AG09309 (cell line): ENCODE data around the gene RSRC1.
"Not testable (repeated sequence)": the region's sequence is repeated elsewhere in the genome, so short reads cannot be mapped to it uniquely, and the experiment has no call there.

ENCODE experiments used
- DNase-seq: peaks from one replicate; pipeline ENCODE4 v3.0.0-alpha.2; 2010; ENCODE audit warnings: low read depth
- H3K4me3 ChIP-seq: 2 replicates; pipeline ENCODE4 v1.5.1; 2011; ENCODE audit warnings: mild to moderate bottlenecking, low read depth, low read length, moderate library complexity; ENCODE audit not compliant: control insufficient read depth
- TF ChIP-seq, protein P1 (sequence below): IDR thresholded peaks from 2 replicates; pipeline ENCODE4 v1.5.1; 2011; ENCODE audit warnings: mild to moderate bottlenecking, low read depth, low read length, inconsistent platforms; ENCODE audit not compliant: insufficient read depth, control insufficient read depth; ENCODE audit errors: missing control alignments

Gene RSRC1

DNA sequence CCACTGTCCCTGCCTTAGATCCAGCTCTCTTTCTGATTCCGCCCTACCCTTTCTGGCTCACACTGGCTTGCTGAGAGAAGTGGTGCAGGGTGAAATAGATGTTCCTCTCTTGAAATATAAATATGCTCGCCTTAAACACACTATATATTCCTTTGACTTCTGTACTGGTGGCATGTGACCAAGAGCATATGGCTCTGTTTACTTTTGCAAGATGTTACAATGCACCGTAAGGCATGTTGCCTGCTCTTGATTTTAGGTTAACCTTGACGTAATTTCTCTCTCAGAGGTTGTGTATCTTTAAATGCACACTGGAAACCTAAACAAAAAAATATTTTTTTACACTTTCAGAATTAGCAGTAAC, 749 bp downstream of the RSRC1 start:
- TF ChIP-seq, protein P1, sequence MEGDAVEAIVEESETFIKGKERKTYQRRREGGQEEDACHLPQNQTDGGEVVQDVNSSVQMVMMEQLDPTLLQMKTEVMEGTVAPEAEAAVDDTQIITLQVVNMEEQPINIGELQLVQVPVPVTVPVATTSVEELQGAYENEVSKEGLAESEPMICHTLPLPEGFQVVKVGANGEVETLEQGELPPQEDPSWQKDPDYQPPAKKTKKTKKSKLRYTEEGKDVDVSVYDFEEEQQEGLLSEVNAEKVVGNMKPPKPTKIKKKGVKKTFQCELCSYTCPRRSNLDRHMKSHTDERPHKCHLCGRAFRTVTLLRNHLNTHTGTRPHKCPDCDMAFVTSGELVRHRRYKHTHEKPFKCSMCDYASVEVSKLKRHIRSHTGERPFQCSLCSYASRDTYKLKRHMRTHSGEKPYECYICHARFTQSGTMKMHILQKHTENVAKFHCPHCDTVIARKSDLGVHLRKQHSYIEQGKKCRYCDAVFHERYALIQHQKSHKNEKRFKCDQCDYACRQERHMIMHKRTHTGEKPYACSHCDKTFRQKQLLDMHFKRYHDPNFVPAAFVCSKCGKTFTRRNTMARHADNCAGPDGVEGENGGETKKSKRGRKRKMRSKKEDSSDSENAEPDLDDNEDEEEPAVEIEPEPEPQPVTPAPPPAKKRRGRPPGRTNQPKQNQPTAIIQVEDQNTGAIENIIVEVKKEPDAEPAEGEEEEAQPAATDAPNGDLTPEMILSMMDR, result no peak
- DNase-seq, result no peak
- H3K4me3 ChIP-seq, result peak overlapping the region; percentile 90

DNA sequence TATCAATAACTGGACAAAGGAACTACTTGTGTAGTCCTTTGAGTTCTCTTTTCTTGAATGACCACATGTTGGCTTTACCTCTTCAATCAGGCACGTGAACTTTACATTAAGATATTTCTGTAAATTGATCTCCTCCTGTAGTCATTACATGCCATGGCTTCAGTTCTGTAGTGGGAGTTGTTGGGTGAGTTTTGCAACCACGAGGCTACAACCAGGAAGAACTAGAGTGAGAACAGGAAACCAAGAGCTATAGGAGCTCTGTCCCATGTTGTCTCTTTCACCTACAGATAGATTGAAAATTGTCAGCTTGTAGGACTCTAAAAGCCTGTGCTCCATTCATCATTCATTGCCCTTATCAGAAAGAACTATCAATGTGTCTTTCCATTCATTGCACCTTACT, 2.0 kb downstream of the RSRC1 start:
- no peak for DNase-seq
- no peak overlapping the region for H3K4me3 ChIP-seq
- TF ChIP-seq, protein P1, result no peak

DNA sequence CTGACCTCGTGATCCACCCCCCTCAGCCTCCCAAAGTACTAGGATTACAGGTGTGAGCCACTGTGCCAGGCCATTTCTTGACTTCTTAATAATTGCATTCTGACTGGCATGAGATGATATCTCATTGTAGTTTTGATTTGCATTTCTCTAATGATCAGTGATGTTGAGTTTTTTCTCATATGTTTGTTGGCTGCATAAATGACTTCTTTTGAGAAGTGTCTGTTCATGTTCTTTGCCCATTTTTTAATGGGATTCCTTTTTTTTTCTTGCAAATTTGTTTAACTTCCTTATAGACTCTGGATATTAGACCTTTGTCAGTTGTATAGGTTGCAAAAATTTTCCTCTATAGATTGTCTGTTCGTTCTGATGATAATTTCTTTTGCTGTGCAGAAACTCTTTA, 3.7 kb downstream of the RSRC1 start:
- H3K4me3 ChIP-seq, DNase-seq: not testable (repeated sequence)

DNA sequence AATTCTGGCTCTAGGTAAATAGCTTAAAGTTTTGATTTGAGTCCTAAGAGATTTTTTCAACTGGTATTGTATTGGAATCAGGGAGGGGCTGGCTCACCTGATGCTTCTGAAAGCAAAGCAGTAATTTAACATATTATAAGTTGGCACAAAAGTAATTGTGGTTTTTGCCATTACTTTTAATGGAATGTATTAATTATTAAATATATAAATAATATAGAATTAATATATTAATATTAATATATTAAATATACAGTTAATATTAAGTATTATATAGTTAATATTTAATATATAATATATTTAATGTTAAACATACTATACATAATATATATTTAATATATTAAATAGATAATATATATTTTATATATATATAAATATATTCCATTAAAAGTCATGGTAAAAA, 10.4 kb downstream of the RSRC1 start:
- no peak for DNase-seq
- TF ChIP-seq, protein P1, result no peak
- no peak overlapping the region for H3K4me3 ChIP-seq

DNA sequence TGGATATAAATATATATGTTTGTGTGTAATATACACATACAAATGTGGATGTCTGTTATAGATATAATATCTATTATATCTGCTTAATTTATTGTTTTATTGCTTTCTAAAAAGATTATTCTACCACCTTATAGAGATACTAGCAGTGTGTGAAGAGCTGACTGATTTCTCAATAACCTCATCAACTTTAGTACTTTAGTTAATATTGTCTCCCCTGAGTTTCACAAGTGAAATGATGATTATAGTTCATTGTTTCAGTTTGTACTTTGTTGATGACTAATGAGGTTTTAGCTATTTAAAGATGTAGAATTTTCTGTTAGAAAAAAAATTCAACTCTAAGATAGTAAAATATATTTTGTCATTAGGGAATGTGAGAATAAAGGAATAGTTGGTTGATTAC, 11.4 kb downstream of the RSRC1 start:
- DNase-seq, result no peak
- H3K4me3 ChIP-seq, result no peak overlapping the region
- TF ChIP-seq, protein P1, result no peak

DNA sequence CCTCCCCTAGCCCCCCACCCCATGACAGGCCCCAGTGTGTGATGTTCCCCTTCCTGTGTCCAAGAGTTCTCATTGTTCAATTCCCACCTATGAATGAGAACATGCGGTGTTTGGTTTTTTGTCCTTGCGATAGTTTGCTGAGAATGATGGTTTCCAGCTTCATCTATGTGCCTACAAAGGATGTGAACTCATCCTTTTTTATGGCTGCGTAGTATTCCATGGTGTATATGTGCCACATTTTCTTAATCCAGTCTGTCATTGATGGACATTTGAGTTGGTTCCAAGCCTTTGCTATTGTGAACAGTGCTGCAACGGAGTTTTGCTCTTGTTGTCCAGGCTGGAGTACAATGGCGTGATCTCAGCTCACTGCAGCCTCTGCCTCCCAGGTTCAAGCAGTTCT, 12.8 kb downstream of the RSRC1 start:
- not testable (repeated sequence) for DNase-seq, H3K4me3 ChIP-seq

DNA sequence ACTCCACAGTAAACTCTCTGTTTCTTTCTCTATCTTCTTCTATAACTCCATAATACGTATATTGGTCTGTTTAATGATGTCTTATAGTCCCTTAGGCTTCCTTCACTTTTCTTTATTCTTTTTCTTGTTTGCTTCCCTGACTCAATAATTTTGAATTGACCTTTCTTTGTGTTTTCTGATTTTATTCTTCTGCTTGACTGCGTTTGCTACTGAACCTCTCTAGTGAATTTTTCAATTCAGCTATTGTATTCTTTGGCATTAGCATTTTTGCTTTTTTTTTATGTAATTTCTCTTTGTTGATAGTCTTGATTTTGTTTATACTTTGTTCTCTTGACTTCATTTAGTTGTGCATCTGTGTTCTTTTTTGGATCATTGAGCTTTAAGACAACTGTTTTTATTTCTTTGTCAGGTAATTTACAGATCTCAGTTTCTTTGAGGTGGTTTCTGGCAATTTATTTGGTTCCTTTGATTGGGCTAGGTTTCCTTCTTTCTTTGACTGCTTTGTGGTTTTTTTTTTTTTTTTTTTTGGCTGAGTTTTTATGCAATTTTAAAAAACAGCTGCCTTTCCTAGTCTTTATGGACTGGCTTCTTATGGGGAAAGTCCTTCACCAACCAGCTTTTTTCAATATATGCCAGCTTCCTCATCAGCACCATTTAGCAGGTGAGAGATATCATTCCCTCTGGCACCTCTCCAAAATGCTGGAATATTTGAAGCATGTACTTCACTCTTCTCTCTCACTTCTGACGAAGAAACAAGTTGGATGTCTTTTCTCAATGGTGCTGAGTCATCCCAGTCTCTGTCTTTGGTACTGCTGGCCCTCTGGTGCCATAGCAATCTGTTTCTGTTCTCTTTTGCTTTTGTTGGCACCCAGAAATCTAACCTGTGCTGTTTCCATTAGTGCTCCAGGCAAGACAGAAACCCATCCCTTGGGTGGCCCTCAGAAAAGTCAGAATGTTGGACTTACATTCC, 17.6 kb downstream of the RSRC1 start:
- no peak for DNase-seq
- H3K4me3 ChIP-seq, result no peak overlapping the region
- TF ChIP-seq, protein P1, result no peak
